Stimulated activated CD4-positive, alpha-beta T cell treated with anti-CD3 and anti-CD28 coated beads, Interleukin-2, amount 100 ng/mL, for 48 hours (primary cell): ENCODE data around the gene WNT8A.
A peak's percentile ranks its signal among the peaks of the same experiment; 100 is the strongest.
"Not testable (repeated sequence)": the region's sequence is repeated elsewhere in the genome, so short reads cannot be mapped to it uniquely, and the experiment has no call there.

Experiments
- DNase-seq, 2 donors: peaks; one replicate each; pipeline ENCODE4 v3.0.0-alpha.2; 2020

Gene WNT8A

GRCh38 chr5:138083702-138084101 lies at the start of gene WNT8A:
Gene WNT8A, plus strand, starts transcription at chr5:138084033. Its CDS starts 95 bp downstream, at chr5:138084128.
- no peak for DNase-seq

- DNase-seq: peak; percentile 37 to 41
Measured at GRCh38 chr5:138035605-138036537, 48.0 kb upstream of the WNT8A start.

GRCh38 chr5:138037271-138037670 lies 46.6 kb upstream of the WNT8A start:
- DNase-seq: no peak

GRCh38 chr5:138037907-138038633 lies 45.8 kb upstream of the WNT8A start:
- DNase-seq: no peak

GRCh38 chr5:138038826-138039225 lies 45.0 kb upstream of the WNT8A start:
- no peak for DNase-seq

GRCh38 chr5:138045283-138045682 lies 38.5 kb upstream of the WNT8A start:
- DNase-seq: not testable (repeated sequence)

GRCh38 chr5:138051441-138052296 lies 32.2 kb upstream of the WNT8A start:
- no peak for DNase-seq

GRCh38 chr5:138052718-138053117 lies 31.1 kb upstream of the WNT8A start:
- DNase-seq: not testable (repeated sequence)

- no peak for DNase-seq
Measured at GRCh38 chr5:138053554-138053953, 30.3 kb upstream of the WNT8A start.

GRCh38 chr5:138054206-138054605 lies 29.6 kb upstream of the WNT8A start:
- DNase-seq: no peak

- no peak for DNase-seq
Measured at GRCh38 chr5:138054847-138055558, 28.8 kb upstream of the WNT8A start.

- DNase-seq: no peak
Measured at GRCh38 chr5:138064526-138064925, 19.3 kb upstream of the WNT8A start.

GRCh38 chr5:138065102-138065501 lies 18.7 kb upstream of the WNT8A start:
- no peak for DNase-seq

GRCh38 chr5:138067945-138068344 lies 15.9 kb upstream of the WNT8A start:
- no peak for DNase-seq

- DNase-seq: peak; percentile 72 to 81
Measured at GRCh38 chr5:138068742-138069600, 14.9 kb upstream of the WNT8A start.

GRCh38 chr5:138070026-138070425 lies 13.8 kb upstream of the WNT8A start:
- not testable (repeated sequence) for DNase-seq

- DNase-seq: peak; percentile 36 to 37
Measured at GRCh38 chr5:138077064-138077696, 6.7 kb upstream of the WNT8A start.

GRCh38 chr5:138078006-138078643 lies 5.7 kb upstream of the WNT8A start:
- DNase-seq: no peak

GRCh38 chr5:138082033-138082432 lies 1.8 kb upstream of the WNT8A start:
- no peak for DNase-seq

GRCh38 chr5:138091685-138092084 lies 7.9 kb downstream of the WNT8A start:
- no peak for DNase-seq
